ENCODE data around the gene PPP1R3G. TPM values are rescaled to one million over a fixed set of nuclear protein-coding genes. Genes with fewer than 3 reads are reported as not detected.
A peak's percentile ranks its signal among the peaks of the same experiment; 100 is the strongest.

PPP1R3G gene
- total and polyA plus RNA-seq, 2 of the 4 experiments (the other 2 are of a cell fraction): 0.10 to 0.18 TPM

DNA sequence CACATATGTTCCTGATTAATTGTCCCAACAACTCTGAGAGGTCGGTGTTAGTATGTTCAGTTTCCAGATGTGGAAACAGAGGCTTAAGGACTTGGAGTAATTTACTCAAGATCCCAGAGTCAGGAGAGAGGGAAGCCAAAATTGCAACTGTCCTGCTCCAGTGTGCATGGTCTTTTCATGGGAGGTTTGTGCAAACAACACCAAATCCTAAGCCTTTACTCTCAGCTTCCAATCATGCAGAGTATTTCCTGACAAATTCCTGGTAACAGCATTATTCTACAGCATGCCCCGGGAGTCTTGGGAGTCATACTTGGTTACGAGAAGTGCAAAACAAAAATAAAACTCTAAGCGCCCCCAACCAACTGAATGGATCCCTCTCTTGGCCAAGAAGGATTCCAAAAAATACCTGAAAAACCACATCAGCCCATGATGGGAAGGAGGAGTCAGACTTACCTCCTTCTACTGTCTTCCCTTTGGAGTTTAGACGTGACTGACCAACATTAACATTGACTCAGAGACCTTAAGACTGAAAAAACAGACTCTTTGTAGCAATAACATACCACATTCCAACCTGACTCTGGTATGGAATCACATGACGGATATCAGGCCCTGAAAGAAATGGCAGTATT, 30.8 kb upstream of the PPP1R3G start:
- CTCF ChIA-PET: interaction anchor here (1.0 kb wide), 1 partner anchor 27 kb away, joined by 3 read pairs; no protein-coding TSS in a partner anchor
- Histone ChIP-seq H3K27ac (ENCODE audit: insufficient read depth, low read length) (peak overlapping the region; percentile 90; the same call in 1 of the 2 replicates), H2BK15ac (ENCODE audit: low read depth, low read length) (peak overlapping the region; percentile 66; the same call in 2 of the 3 replicates), H3K4me2 (ENCODE audit: low read depth, low read length) (peak overlapping the region; percentile 73), H3K27me3 (ENCODE audit: control insufficient read depth, insufficient read depth, low read length) (no peaks in the 10 kb centered on the region), H3K23ac (ENCODE audit: low read depth, low read length) (peak overlapping the region; percentile 62), H3K79me1 (ENCODE audit: low read depth in 1 of 2, low read length in 2 of 2) (no peaks in the 10 kb centered on the region), H3K14ac (replicated peaks; ENCODE audit: low read depth, low read length) (peak overlapping the region; percentile 83), H3K56ac (ENCODE audit: extremely low read depth, insufficient read depth, low read length) (0 out of 2 replicates have a peak overlapping the region, but pooled peaks have one; percentile 54), H4K5ac (ENCODE audit: low read depth, low read length) (no peak overlapping the region), H2AK9ac (replicated peaks; ENCODE audit: low read depth, low read length, poor library complexity) (peak overlapping the region; percentile 69), H2BK120ac (ENCODE audit: low read depth, low read length) (peak overlapping the region; percentile 92), H3K9ac (ENCODE audit: low read depth, low read length) (no peak overlapping the region), H3K9me1 (ENCODE audit: insufficient read depth, low read length) (peaks cover 4% of the 10 kb centered on the region; the same call in 1 of the 2 replicates), H2BK20ac (ENCODE audit: low read depth, low read length) (peak overlapping the region; percentile 88), H3K4me3 (ENCODE audit: insufficient read depth, low read depth, low read length) (no peak overlapping the region), H2AK5ac (ENCODE audit: low read depth, low read length) (peak overlapping the region; percentile 84), H3K18ac (ENCODE audit: low read depth, low read length) (peak overlapping the region; percentile 76; the same call in 1 of the 2 replicates), H4K91ac (ENCODE audit: insufficient read depth, low read depth, low read length) (peak overlapping the region; percentile 88), H3K4ac (ENCODE audit: low read depth, low read length) (peak overlapping the region; percentile 81), H2AFZ (replicated peaks; ENCODE audit: low read length, poor library complexity) (peak overlapping the region; percentile 5), H3K36me3 (ENCODE audit: control insufficient read depth, insufficient read depth, low read length) (peaks cover 1% of the 10 kb centered on the region; the same call in 1 of the 2 replicates), H4K8ac (ENCODE audit: low read depth in 2 of 2, low read length in 2 of 2) (peak overlapping the region; percentile 44 to 59; a peak in 2 of 4 replicates), H3K9me3 (ENCODE audit: control insufficient read depth, insufficient read depth, low read length) (peaks cover 10% of the 10 kb centered on the region), H2BK5ac (ENCODE audit: low read depth, low read length, poor library complexity, severe bottlenecking) (peak overlapping the region; percentile 80), H4K20me1 (ENCODE audit: insufficient read depth, low read length) (0 out of 2 replicates have a peak, but pooled peaks cover 4% of the 10 kb centered on the region), H3K4me1 (ENCODE audit: control insufficient read depth, insufficient read depth, low read length) (peaks cover 7% of the 10 kb centered on the region)
- intact Hi-C loops (cut with micrococcal nuclease): no loop called here
- DNase-seq (peak; percentile 66), ATAC-seq (ENCODE audit: low read depth) (peak; percentile 67)
- BruUV-seq (replicated peaks): no TSS peak
- POLR2A ChIA-PET (ENCODE audit: unreplicated experiment): interaction anchor here (0.7 kb wide), 1 partner anchor 372 kb away, joined by 3 read pairs; no protein-coding TSS in a partner anchor
- dilution Hi-C loops (cut with HindIII; ENCODE audit: low sequenced_read_pairs, unreplicated experiment): no loop called here
- WGBS, 2 experiments (ENCODE audit: extremely low coverage in 2 of 2, insufficient read length in 1 of 2): no CpG with 5 or more reads among the region's 6 CpGs
- peak; percentile 6; the same call in 1 of the 2 replicates for TF ChIP-seq CEBPB (IDR thresholded peaks at IDR 0.05; ENCODE audit: low read depth, low read length)
- TF ChIP-seq, protein P1, sequence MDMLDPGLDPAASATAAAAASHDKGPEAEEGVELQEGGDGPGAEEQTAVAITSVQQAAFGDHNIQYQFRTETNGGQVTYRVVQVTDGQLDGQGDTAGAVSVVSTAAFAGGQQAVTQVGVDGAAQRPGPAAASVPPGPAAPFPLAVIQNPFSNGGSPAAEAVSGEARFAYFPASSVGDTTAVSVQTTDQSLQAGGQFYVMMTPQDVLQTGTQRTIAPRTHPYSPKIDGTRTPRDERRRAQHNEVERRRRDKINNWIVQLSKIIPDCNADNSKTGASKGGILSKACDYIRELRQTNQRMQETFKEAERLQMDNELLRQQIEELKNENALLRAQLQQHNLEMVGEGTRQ (IDR thresholded peaks at IDR 0.05; ENCODE audit: low read depth, low read length): peak; percentile 70
- no peak for TF ChIP-seq FOS (IDR thresholded peaks at IDR 0.05; ENCODE audit: low read depth, low read length)
- in situ Hi-C loops (cut with MboI; ENCODE audit: low sequenced_read_pairs): no loop called here

Measured in IMR-90 (cell line).